Type B pancreatic cell (in vitro differentiated cells): Measurements from ENCODE around the gene PTPRQ. TPM values are rescaled to one million over a fixed set of nuclear protein-coding genes. Genes with fewer than 3 reads are reported as not detected.
"Not testable (repeated sequence)": the region's sequence is repeated elsewhere in the genome, so short reads cannot be mapped to it uniquely, and the experiment has no call there.

Experiments
- DNase-seq: peaks from one replicate; pipeline ENCODE4 v3.0.0; 2021; ENCODE audit warnings: mixed read lengths; ENCODE audit not compliant: unreplicated experiment; ENCODE audit errors: extremely low spot score
- H3K27ac Mint-ChIP-seq: 2 replicates; pipeline ENCODE4 v1.8.0; 2021; ENCODE audit warnings: mild to moderate bottlenecking, mixed read lengths
- H3K27me3 Mint-ChIP-seq: 2 replicates; pipeline ENCODE4 v1.8.0; 2021; ENCODE audit warnings: mixed read lengths
- H3K36me3 Mint-ChIP-seq: 2 replicates; pipeline ENCODE4 v1.8.0; 2021; ENCODE audit warnings: mixed read lengths
- H3K4me1 Mint-ChIP-seq: one replicate; pipeline ENCODE4 v1.8.0; 2021; ENCODE audit warnings: mixed read lengths; ENCODE audit not compliant: unreplicated experiment
- H3K4me3 Mint-ChIP-seq: 2 replicates; pipeline ENCODE4 v1.8.0; 2021; ENCODE audit warnings: mild to moderate bottlenecking, mixed read lengths
- H3K9me3 Mint-ChIP-seq: 2 replicates; pipeline ENCODE4 v1.8.0; 2021; ENCODE audit warnings: mixed read lengths
- CTCF ChIP-seq: fragments of 200-600 bp; sonication (generic); conservative IDR thresholded peaks from 2 replicates; pipeline ENCODE4 v1.5.0; 2021; ENCODE audit warnings: antibody characterized with exemption, mild to moderate bottlenecking
- total RNA-seq: library from RNA; stranded (reverse); gene quantifications from 2 replicates; pipeline ENCODE4 v1.2.1, GENCODE V29; 2021; ENCODE audit warnings: low replicate concordance

The PTPRQ gene
- total RNA-seq, 1 donor from 2014 or later: 1.3 TPM

- no peak for DNase-seq
- Mint-ChIP-seq H3K27me3 (no peaks in the 10 kb centered on the region), H3K27ac (no peak overlapping the region), H3K4me3 (no peak overlapping the region), H3K9me3 (no peaks in the 10 kb centered on the region), H3K4me1 (no peaks in the 10 kb centered on the region), H3K36me3 (no peaks in the 10 kb centered on the region)
- no peak for TF ChIP-seq CTCF
Measured at GRCh38 chr12:80456513-80456912, 12.5 kb downstream of the PTPRQ start.

- Mint-ChIP-seq H3K36me3 (no peaks in the 10 kb centered on the region), H3K27me3 (no peaks in the 10 kb centered on the region), H3K9me3 (no peaks in the 10 kb centered on the region), H3K27ac (no peak overlapping the region), H3K4me3 (no peak overlapping the region), H3K4me1 (no peaks in the 10 kb centered on the region)
- no peak for DNase-seq
- TF ChIP-seq CTCF: no peak
Measured at GRCh38 chr12:80460972-80461371, 16.9 kb downstream of the PTPRQ start.

GRCh38 chr12:80461851-80462250 is 17.8 kb downstream of the PTPRQ start:
- not testable (repeated sequence) for H3K36me3 Mint-ChIP-seq, H3K27ac Mint-ChIP-seq, H3K4me3 Mint-ChIP-seq, H3K4me1 Mint-ChIP-seq, H3K27me3 Mint-ChIP-seq, H3K9me3 Mint-ChIP-seq, DNase-seq

GRCh38 chr12:80469681-80470080 is 25.6 kb downstream of the PTPRQ start:
- no peak for DNase-seq
- no peak for TF ChIP-seq CTCF
- Mint-ChIP-seq H3K27me3 (no peaks in the 10 kb centered on the region), H3K9me3 (no peaks in the 10 kb centered on the region), H3K4me3 (no peak overlapping the region), H3K4me1 (peaks cover 5% of the 10 kb centered on the region), H3K36me3 (no peaks in the 10 kb centered on the region), H3K27ac (no peak overlapping the region)

GRCh38 chr12:80470403-80470802 is 26.4 kb downstream of the PTPRQ start:
- Mint-ChIP-seq H3K4me1 (peaks cover 5% of the 10 kb centered on the region), H3K36me3 (no peaks in the 10 kb centered on the region), H3K9me3 (no peaks in the 10 kb centered on the region), H3K4me3 (no peak overlapping the region), H3K27ac (no peak overlapping the region), H3K27me3 (no peaks in the 10 kb centered on the region)
- no peak for DNase-seq
- TF ChIP-seq CTCF: no peak

GRCh38 chr12:80472236-80472635 is 28.2 kb downstream of the PTPRQ start:
- Mint-ChIP-seq H3K27me3 (no peaks in the 10 kb centered on the region), H3K4me1 (peaks cover 5% of the 10 kb centered on the region), H3K9me3 (no peaks in the 10 kb centered on the region), H3K4me3 (no peak overlapping the region), H3K27ac (no peak overlapping the region), H3K36me3 (no peaks in the 10 kb centered on the region)
- DNase-seq: no peak
- no peak for TF ChIP-seq CTCF
